ENCODE data around the gene RPS3. TPM values are rescaled to one million over a fixed set of nuclear protein-coding genes. Genes with fewer than 3 reads are reported as not detected.

The RPS3 gene
- total and polyA plus RNA-seq, 9 of the 15 experiments (the other 6 are each of a cell fraction or from before 2014, with no cell fraction given): 2,700 to 5,771 (median 3,679) TPM

DNA sequence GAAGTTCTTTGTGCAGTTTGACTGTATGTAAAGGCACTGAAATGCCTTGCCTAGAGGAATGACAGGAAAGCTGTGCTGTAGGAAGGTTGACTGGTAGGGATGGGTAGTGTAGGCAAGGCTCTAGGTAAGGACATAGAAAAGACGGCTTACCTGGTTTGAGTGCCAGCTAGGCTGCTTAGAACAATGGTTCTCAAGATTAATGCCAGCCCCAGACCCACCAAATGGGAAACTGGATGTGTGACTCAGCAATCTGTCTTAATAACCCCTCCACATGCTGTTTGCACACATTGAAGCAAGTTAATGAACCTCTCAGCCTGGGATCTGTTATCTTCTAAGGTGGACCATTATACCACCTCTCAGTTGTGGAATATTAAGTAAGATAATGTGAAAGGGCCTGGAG lies 3.7 kb downstream of the RPS3 start:
- peak overlapping the region; percentile 13 to 100; a peak in 1 of 4 replicates for H3K9ac ChIP-seq (ENCODE audit: insufficient read depth in 1 of 2, low read depth in 2 of 2, low read length in 2 of 2)
- intact Hi-C loops (cut with micrococcal nuclease): no loop called here
- H2AFZ ChIP-seq (ENCODE audit: low read depth, low read length): no peak overlapping the region
- H3K27me3 ChIP-seq (ENCODE audit: control insufficient read depth in 2 of 2, insufficient read depth in 2 of 2, low read length in 2 of 2): no peaks in the 10 kb centered on the region
- peaks cover 84% of the 10 kb centered on the region for H3K36me3 ChIP-seq (ENCODE audit: control insufficient read depth, insufficient read depth, low read length)
- 76% methylated on average over 1 of the region's 1 CpG for WGBS (ENCODE audit: insufficient coverage, low coverage, missing lambda C conversion rate)
- ChIA-PET CTCF (ENCODE audit: low intra/inter-chr PET ratio) (no interaction called here), POLR2A (interaction anchor here (0.8 to 4.0 kb wide), 12 partner anchors 11 to 161 kb away, joined by 3 to 33 read pairs (median 4); no protein-coding TSS in a partner anchor)
- in situ Hi-C loops (cut with MboI): no loop called here
- peaks cover 17 to 43% of the 10 kb centered on the region in 2 experiments; a peak in 3 of 5 replicates for H3K4me1 ChIP-seq (replicated peaks in 1 of 2; ENCODE audit: control insufficient read depth in 2 of 2, insufficient read depth in 2 of 2, low read length in 2 of 2)
- H3K9me1 ChIP-seq (ENCODE audit: control insufficient read depth, insufficient read depth, low read length): peaks cover 21% of the 10 kb centered on the region
- peaks cover 76% of the 10 kb centered on the region for H4K20me1 ChIP-seq (replicated peaks; ENCODE audit: control insufficient read depth, insufficient read depth, low read length)
- peak overlapping the region; percentile 91; the same call in 1 of the 2 replicates for H3K4me3 ChIP-seq
- no peak for FAIRE-seq
- no TSS peak for BruUV-seq (replicated peaks)
- H3K79me2 ChIP-seq (ENCODE audit: control insufficient read depth, insufficient read depth, low read length): peaks cover 85% of the 10 kb centered on the region
- TF ChIP-seq TCF3 (CRISPR knock-in tag; IDR thresholded peaks at IDR 0.05) (no peak), ELF1 (tag; IDR thresholded peaks at IDR 0.05) (no peak), ZBTB5 (IDR thresholded peaks at IDR 0.05) (no peak), ZBTB8A (IDR thresholded peaks at IDR 0.05; ENCODE audit: partially characterized antibody) (no peak), MAFG (tag; conservative IDR thresholded peaks at IDR 0.05) (peak; percentile 42), RBFOX2 (IDR thresholded peaks at IDR 0.05; ENCODE audit: low read depth, low read length) (peak; percentile 28; the same call in 1 of the 2 replicates), SIX5 (IDR thresholded peaks at IDR 0.05; ENCODE audit: borderline replicate concordance in 1 of 2, insufficient read depth in 1 of 2, low read depth in 1 of 2, low read length in 2 of 2) (no peak), PURB (CRISPR knock-in tag; IDR thresholded peaks at IDR 0.05; ENCODE audit: low read depth) (no peak), ZNF24 (IDR thresholded peaks at IDR 0.05) (no peak), C11orf30 (IDR thresholded peaks at IDR 0.05; ENCODE audit: low read depth) (peak; percentile 21; the same call in 1 of the 2 replicates), ZFP91 (CRISPR knock-in tag; IDR thresholded peaks at IDR 0.05) (no peak), ZNF316 (IDR thresholded peaks at IDR 0.05) (peak; percentile 48; the same call in 1 of the 2 replicates), SIN3B (IDR thresholded peaks at IDR 0.05; ENCODE audit: low read depth) (no peak), MAFF (IDR thresholded peaks at IDR 0.05; ENCODE audit: low read length) (peak; percentile 50; the same call in 1 of the 2 replicates), HDAC2 (IDR thresholded peaks at IDR 0.05) (no peak), TAF9B (IDR thresholded peaks at IDR 0.05; ENCODE audit: partially characterized antibody) (no peak), NFE2 (IDR thresholded peaks at IDR 0.05; ENCODE audit: low read depth) (peak; percentile 64), POLR2AphosphoS5 (IDR thresholded peaks at IDR 0.05; ENCODE audit: control insufficient read depth, insufficient read depth, low read depth, low read length) (peak; percentile 31; the same call in 1 of the 2 replicates), ZC3H4 (CRISPR knock-in tag; IDR thresholded peaks at IDR 0.05; ENCODE audit: borderline replicate concordance) (no peak), E2F3 (CRISPR knock-in tag; IDR thresholded peaks at IDR 0.05) (no peak)
- TF ChIP-seq, protein P1, sequence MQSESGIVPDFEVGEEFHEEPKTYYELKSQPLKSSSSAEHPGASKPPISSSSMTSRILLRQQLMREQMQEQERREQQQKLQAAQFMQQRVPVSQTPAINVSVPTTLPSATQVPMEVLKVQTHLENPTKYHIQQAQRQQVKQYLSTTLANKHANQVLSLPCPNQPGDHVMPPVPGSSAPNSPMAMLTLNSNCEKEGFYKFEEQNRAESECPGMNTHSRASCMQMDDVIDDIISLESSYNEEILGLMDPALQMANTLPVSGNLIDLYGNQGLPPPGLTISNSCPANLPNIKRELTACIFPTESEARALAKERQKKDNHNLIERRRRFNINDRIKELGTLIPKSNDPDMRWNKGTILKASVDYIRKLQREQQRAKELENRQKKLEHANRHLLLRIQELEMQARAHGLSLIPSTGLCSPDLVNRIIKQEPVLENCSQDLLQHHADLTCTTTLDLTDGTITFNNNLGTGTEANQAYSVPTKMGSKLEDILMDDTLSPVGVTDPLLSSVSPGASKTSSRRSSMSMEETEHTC (IDR thresholded peaks at IDR 0.05): no peak
- no peaks in the 10 kb centered on the region for H3K9me3 ChIP-seq (replicated peaks; ENCODE audit: control insufficient read depth, insufficient read depth, low read depth, low read length)
- no peak for ATAC-seq
- DNase-seq (ENCODE audit: extremely low read depth in 1 of 4, low spot score in 3 of 4): no peak
- H3K4me2 ChIP-seq (ENCODE audit: insufficient read depth, low read length): peak overlapping the region; percentile 98
- peak overlapping the region; percentile 52 for H3K27ac ChIP-seq (ENCODE audit: extremely low read depth, low read depth, low read length)

All from K562 (cell line).